WTC11 (cell line): ENCODE results near the gene SELENOH.

Experiments
- AFF4 ChIP-seq: sonication (generic); formaldehyde crosslinking; IDR thresholded peaks from 2 replicates; pipeline ENCODE4 v1.8.1; 2023; ENCODE audit warnings: mild to moderate bottlenecking, missing genetic modification reagents, borderline replicate concordance
- CTCF ChIP-seq: fragments of 200-600 bp; IDR thresholded peaks from 2 replicates; pipeline ENCODE4 v1.8.0; 2022; ENCODE audit warnings: antibody characterized with exemption
- ESRRA ChIP-seq: sonication (generic); formaldehyde crosslinking; IDR thresholded peaks from 2 replicates; pipeline ENCODE4 v1.8.1; 2022; ENCODE audit warnings: mild to moderate bottlenecking, missing genetic modification reagents, borderline replicate concordance
- MYBL2 ChIP-seq: sonication (generic); formaldehyde crosslinking; IDR thresholded peaks from 2 replicates; pipeline ENCODE4 v1.8.1; 2023; ENCODE audit warnings: mild to moderate bottlenecking, moderate library complexity, missing genetic modification reagents
- TCF7 ChIP-seq: sonication (generic); formaldehyde crosslinking; IDR thresholded peaks from 2 replicates; pipeline ENCODE4 v1.8.0; 2022; ENCODE audit warnings: mild to moderate bottlenecking, low read depth, missing genetic modification reagents, moderate library complexity
- USF1 ChIP-seq: sonication (generic); formaldehyde crosslinking; IDR thresholded peaks from 2 replicates; pipeline ENCODE4 v1.8.0; 2022; ENCODE audit warnings: mild to moderate bottlenecking, missing genetic modification reagents
- ZNF263 ChIP-seq: sonication (generic); formaldehyde crosslinking; IDR thresholded peaks from 2 replicates; pipeline ENCODE4 v1.8.1; 2022; ENCODE audit warnings: low read depth, mild to moderate bottlenecking, moderate library complexity, missing genetic modification reagents
- TF ChIP-seq, protein P1 (sequence below): sonication (generic); formaldehyde crosslinking; conservative IDR thresholded peaks from 2 replicates; pipeline ENCODE4 v1.8.1; 2022; ENCODE audit warnings: mild to moderate bottlenecking, missing genetic modification reagents

DNA sequence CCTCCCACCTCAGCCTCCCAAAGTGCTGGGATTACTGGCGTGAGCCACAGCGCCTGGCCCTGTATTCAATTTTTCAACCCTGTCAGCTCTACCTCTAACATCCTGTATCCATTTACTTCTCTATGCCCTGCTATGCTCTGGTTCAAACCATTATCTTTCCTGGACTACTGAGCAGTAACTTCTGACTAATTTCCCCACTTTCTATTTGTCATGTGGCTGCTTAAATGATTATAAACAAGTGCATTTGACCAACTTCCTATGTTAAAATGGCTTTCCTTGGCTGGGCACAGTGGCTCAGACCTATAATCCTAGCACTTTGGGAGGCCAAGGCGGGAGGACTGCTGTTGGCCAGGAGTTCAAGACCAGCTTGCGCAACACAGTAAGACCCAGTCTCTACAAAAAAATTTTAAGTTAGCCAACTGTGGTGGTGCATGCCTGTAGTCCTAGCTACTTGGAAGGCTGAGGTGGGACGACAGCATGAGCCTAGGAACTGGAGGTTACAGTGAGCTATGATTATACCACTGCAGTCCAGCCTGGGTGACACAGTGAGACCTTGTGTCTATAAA is 31.4 kb upstream of the SELENOH start:
- TF ChIP-seq USF1 (CRISPR knock-in tag) (no peak), ZNF263 (CRISPR knock-in tag) (no peak), CTCF (no peak), ESRRA (no peak), AFF4 (CRISPR knock-in tag) (no peak), TCF7 (CRISPR knock-in tag) (no peak), MYBL2 (CRISPR knock-in tag) (no peak)
- TF ChIP-seq, protein P1, sequence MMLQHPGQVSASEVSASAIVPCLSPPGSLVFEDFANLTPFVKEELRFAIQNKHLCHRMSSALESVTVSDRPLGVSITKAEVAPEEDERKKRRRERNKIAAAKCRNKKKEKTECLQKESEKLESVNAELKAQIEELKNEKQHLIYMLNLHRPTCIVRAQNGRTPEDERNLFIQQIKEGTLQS (CRISPR knock-in tag): no peak
